Measurements from ENCODE around the gene TACC2. TPM values are rescaled to one million over a fixed set of nuclear protein-coding genes. Genes with fewer than 3 reads are reported as not detected.

TACC2 gene
- total RNA-seq, 2 experiments from 2014 or later, result not detected

GRCh38 chr10:122236690-122237306 lies 247.8 kb downstream of the TACC2 start:
- POLR2A ChIA-PET, result no interaction called here
- Mint-ChIP-seq H3K4me1 (ENCODE audit: low read depth) (no peaks in the 10 kb centered on the region), H3K27me3 (peaks cover 1% of the 10 kb centered on the region), H3K9me3 (no peaks in the 10 kb centered on the region), H3K4me3 (no peak overlapping the region), H3K36me3 (ENCODE audit: low read depth) (no peaks in the 10 kb centered on the region), H3K27ac (no peak overlapping the region)
- ATAC-seq, result no peak
- DNase-seq, result no peak
- CTCF ChIA-PET, result no interaction called here
- no peak for TF ChIP-seq CTCF (IDR thresholded peaks at IDR 0.05)
- intact Hi-C loops (cut with micrococcal nuclease), result no loop called here

GRCh38 chr10:122237331-122237990 lies 248.5 kb downstream of the TACC2 start:
- H3K36me3 Mint-ChIP-seq (ENCODE audit: low read depth), result no peaks in the 10 kb centered on the region
- no peak for ATAC-seq
- H3K27ac Mint-ChIP-seq, result no peak overlapping the region
- no peak overlapping the region for H3K4me3 Mint-ChIP-seq
- H3K27me3 Mint-ChIP-seq, result peaks cover 1% of the 10 kb centered on the region
- H3K4me1 Mint-ChIP-seq (ENCODE audit: low read depth), result no peaks in the 10 kb centered on the region
- ChIA-PET CTCF (no interaction called here), POLR2A (no interaction called here)
- no peaks in the 10 kb centered on the region for H3K9me3 Mint-ChIP-seq
- TF ChIP-seq CTCF (IDR thresholded peaks at IDR 0.05), result no peak
- no peak for DNase-seq
- intact Hi-C loops (cut with micrococcal nuclease), result no loop called here

- Mint-ChIP-seq H3K4me1 (ENCODE audit: low read depth) (no peaks in the 10 kb centered on the region), H3K27me3 (no peaks in the 10 kb centered on the region), H3K4me3 (no peak overlapping the region), H3K36me3 (ENCODE audit: low read depth) (no peaks in the 10 kb centered on the region), H3K9me3 (no peaks in the 10 kb centered on the region), H3K27ac (no peak overlapping the region)
- POLR2A ChIA-PET, result no interaction called here
- no peak for DNase-seq
- ATAC-seq, result no peak
- intact Hi-C loops (cut with micrococcal nuclease), result no loop called here
- TF ChIP-seq CTCF (IDR thresholded peaks at IDR 0.05), result no peak
- CTCF ChIA-PET, result no interaction called here
These were observed 250.8 kb downstream of the TACC2 start for GRCh38 chr10:122239578-122240257.

- Mint-ChIP-seq H3K36me3 (ENCODE audit: low read depth) (no peaks in the 10 kb centered on the region), H3K27ac (no peak overlapping the region), H3K9me3 (no peaks in the 10 kb centered on the region), H3K4me1 (ENCODE audit: low read depth) (no peaks in the 10 kb centered on the region), H3K27me3 (no peaks in the 10 kb centered on the region), H3K4me3 (no peak overlapping the region)
- CTCF ChIA-PET, result no interaction called here
- ATAC-seq (no peak), DNase-seq (no peak)
- intact Hi-C loops (cut with micrococcal nuclease), result no loop called here
- TF ChIP-seq CTCF (IDR thresholded peaks at IDR 0.05), result no peak
- POLR2A ChIA-PET, result no interaction called here
These were observed 251.4 kb downstream of the TACC2 start for GRCh38 chr10:122240401-122240800.

GRCh38 chr10:122241836-122242235 lies 252.9 kb downstream of the TACC2 start:
- POLR2A ChIA-PET, result no interaction called here
- TF ChIP-seq CTCF (IDR thresholded peaks at IDR 0.05), result no peak

More at GRCh38 chr10:122241836-122242235, 252.9 kb downstream of the TACC2 start:
- Mint-ChIP-seq H3K4me1 (ENCODE audit: low read depth) (no peaks in the 10 kb centered on the region), H3K27ac (no peak overlapping the region), H3K4me3 (no peak overlapping the region), H3K9me3 (no peaks in the 10 kb centered on the region), H3K27me3 (no peaks in the 10 kb centered on the region), H3K36me3 (ENCODE audit: low read depth) (no peaks in the 10 kb centered on the region)
- ATAC-seq (no peak), DNase-seq (no peak)
- intact Hi-C loops (cut with micrococcal nuclease), result no loop called here
- CTCF ChIA-PET, result no interaction called here

All from activated CD8-positive, alpha-beta T cell treated with anti-CD3 and anti-CD28 coated beads for 36 hours (primary cell).